Breast epithelium (tissue), 3 donors: ENCODE results near the gene MAN1B1.

Experiments used
- POLR2A ChIP-seq: fragments of 450-650 bp; IDR thresholded peaks from one replicate; pipeline ENCODE4 v1.6.1; 2016; ENCODE audit warnings: antibody characterized with exemption, mild to moderate bottlenecking, moderate library complexity
- POLR2AphosphoS5 ChIP-seq, 3 donors: sonication (generic); formaldehyde crosslinking; IDR thresholded peaks; one replicate each; pipeline ENCODE4 v1.6.1; 2017; ENCODE audit warnings: antibody characterized with exemption in 3 of 3
- TF ChIP-seq, protein P1 (sequence below), 3 donors: fragments of 450-650 bp; IDR thresholded peaks; one replicate each; pipeline ENCODE4 v1.5.1; 2016 to 2017; ENCODE audit warnings: antibody characterized with exemption in 3 of 3, mild to moderate bottlenecking in 3 of 3, moderate library complexity in 3 of 3

- TF ChIP-seq, protein P1, sequence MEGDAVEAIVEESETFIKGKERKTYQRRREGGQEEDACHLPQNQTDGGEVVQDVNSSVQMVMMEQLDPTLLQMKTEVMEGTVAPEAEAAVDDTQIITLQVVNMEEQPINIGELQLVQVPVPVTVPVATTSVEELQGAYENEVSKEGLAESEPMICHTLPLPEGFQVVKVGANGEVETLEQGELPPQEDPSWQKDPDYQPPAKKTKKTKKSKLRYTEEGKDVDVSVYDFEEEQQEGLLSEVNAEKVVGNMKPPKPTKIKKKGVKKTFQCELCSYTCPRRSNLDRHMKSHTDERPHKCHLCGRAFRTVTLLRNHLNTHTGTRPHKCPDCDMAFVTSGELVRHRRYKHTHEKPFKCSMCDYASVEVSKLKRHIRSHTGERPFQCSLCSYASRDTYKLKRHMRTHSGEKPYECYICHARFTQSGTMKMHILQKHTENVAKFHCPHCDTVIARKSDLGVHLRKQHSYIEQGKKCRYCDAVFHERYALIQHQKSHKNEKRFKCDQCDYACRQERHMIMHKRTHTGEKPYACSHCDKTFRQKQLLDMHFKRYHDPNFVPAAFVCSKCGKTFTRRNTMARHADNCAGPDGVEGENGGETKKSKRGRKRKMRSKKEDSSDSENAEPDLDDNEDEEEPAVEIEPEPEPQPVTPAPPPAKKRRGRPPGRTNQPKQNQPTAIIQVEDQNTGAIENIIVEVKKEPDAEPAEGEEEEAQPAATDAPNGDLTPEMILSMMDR (IDR thresholded peaks at IDR 0.05), result no peak
- TF ChIP-seq POLR2A, result no peak
- no peak for TF ChIP-seq POLR2AphosphoS5 (IDR thresholded peaks at IDR 0.05)
Observed at GRCh38 chr9:137139468-137140150, 52.8 kb downstream of the MAN1B1 start.
